GM12801 (cell line): Measurements from ENCODE around the gene TH.

Experiments
- CTCF ChIP-seq: IDR thresholded peaks from one replicate; pipeline ENCODE4 v1.5.1; 2011; ENCODE audit warnings: control low read depth; ENCODE audit not compliant: insufficient read length; ENCODE audit errors: extremely low read depth

The TH gene

GRCh38 chr11:2207773-2208621 is 36.4 kb upstream of the TH start:
- TF ChIP-seq CTCF: no peak

GRCh38 chr11:2207212-2207611 is 35.6 kb upstream of the TH start:
- no peak for TF ChIP-seq CTCF

- no peak for TF ChIP-seq CTCF
These were observed 34.5 kb upstream of the TH start for GRCh38 chr11:2205981-2206690.

GRCh38 chr11:2205214-2205720 is 33.7 kb upstream of the TH start:
- TF ChIP-seq CTCF: no peak

- TF ChIP-seq CTCF: no peak
These were observed 33.0 kb upstream of the TH start for GRCh38 chr11:2204361-2205213.

GRCh38 chr11:2203440-2204259 is 32.0 kb upstream of the TH start:
- TF ChIP-seq CTCF: no peak
